ENCODE results near the gene VSIG10L2.
"Not testable (repeated sequence)": the region's sequence is repeated elsewhere in the genome, so short reads cannot be mapped to it uniquely, and the experiment has no call there.

Gene VSIG10L2

GRCh38 chr11:125971618-125972017 lies 25.8 kb downstream of the VSIG10L2 start:
- DNase-seq: no peak

- DNase-seq: no peak
Measured at GRCh38 chr11:125974284-125974683, 28.4 kb downstream of the VSIG10L2 start.

- DNase-seq: no peak
Measured at GRCh38 chr11:125975634-125976033, 29.8 kb downstream of the VSIG10L2 start.

DNA sequence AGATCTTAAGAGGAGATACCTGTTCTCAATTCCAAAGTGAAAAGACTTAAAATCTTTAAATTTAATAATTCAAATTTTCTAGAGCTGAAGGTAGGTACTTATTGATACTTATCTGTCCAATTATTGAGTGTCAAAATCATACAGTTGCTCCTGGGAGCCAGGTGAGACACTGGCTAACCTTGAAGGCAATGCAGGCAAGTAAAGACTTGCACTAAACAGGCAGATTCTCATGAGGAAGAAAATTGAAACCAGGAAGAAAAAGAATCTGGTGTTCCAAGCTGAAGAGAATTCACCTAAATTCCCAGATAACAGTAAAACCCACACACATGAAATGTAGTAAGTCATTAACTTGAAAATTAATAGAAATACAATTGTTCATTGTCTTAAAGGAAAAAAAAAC lies 30.3 kb downstream of the VSIG10L2 start:
- no peak for DNase-seq

DNA sequence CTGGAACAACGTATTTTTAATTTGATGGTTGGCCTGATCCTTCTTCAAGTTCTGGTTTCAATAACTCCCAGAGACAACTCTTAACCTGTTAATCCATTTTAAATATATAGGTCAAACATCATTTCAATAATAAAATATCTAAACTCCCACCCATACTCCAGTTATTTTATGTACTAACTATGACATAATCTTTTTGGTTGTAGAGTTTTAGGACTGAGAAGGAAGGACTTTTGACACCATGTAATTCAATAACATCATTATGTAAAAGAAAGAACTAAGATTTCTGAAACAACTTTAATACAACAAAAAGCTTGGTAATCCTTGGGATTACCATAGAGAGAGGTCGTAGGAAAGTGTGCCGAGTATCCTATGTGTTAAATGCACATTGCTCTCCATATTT lies 31.5 kb downstream of the VSIG10L2 start:
- no peak for DNase-seq

DNA sequence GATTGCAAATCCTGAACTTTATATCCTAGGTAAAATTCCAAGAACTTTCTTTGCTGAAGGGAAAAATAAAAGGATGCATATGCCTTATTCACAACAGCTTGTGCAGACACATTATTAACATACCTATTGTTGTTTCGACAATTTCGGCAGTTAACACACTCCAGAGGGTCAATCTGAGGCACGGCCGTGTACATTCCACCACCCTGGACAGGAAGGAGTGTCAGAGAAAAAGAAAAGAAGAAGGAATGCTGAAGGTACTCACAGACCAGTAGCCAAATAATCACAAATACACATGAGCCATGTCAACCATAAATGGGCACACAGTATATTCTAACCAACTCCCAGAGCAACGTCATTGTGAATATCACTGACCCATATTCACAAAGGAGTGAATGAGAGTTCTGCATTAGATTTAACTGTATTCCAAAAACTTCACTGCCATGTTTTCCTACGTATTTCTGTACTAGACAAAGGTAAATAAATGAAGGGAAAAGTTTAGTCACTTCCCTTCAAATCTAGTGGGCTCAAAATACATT lies 32.4 kb downstream of the VSIG10L2 start:
- no peak for DNase-seq

GRCh38 chr11:125978778-125979407 lies 33.0 kb downstream of the VSIG10L2 start:
- no peak for DNase-seq

GRCh38 chr11:125979511-125979910 lies 33.7 kb downstream of the VSIG10L2 start:
- no peak for DNase-seq

DNA sequence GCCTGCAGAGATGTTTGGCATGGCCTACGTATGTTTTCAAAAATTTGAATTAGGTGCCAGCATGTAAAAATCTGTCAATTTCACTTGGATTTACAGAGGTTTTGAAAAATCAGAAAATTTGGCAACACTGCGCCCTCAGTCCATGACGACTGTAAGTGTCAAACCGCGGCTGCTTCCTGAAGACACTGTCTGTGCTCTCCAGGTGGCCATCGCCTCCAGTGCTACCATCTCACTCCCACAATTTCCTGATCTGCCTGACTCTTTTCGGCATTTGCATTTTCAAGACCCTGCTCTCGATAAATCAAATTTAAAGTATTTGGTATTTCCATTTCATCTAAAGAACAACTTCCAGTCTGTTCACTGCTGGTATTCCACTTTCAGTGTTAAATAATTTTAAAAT lies 34.6 kb downstream of the VSIG10L2 start:
- no peak for DNase-seq

DNA sequence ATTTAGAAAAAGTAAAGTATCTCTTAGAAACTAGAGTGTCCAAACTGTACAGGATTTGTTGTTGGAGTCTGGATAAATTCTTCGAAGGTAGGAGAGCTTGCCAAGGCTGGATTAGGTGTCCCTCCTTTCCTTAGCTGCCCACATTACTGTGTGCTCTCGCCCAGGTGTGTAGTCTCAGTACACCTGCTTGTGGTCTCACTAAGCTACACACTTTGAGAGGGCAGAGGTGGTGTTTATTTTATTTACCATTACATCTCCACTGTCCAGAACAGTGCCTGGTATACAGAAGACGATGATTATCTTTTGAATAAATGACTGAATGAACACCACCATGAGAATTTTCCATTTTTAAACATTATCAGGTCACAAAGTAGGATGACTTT lies 36.5 kb downstream of the VSIG10L2 start:
- no peak for DNase-seq

GRCh38 chr11:125985956-125986355 lies 40.1 kb downstream of the VSIG10L2 start:
- DNase-seq: not testable (repeated sequence)

GRCh38 chr11:125987066-125987641 lies 41.3 kb downstream of the VSIG10L2 start:
- no peak for DNase-seq

- no peak for DNase-seq
Measured at GRCh38 chr11:125990244-125990643, 44.4 kb downstream of the VSIG10L2 start.

DNA sequence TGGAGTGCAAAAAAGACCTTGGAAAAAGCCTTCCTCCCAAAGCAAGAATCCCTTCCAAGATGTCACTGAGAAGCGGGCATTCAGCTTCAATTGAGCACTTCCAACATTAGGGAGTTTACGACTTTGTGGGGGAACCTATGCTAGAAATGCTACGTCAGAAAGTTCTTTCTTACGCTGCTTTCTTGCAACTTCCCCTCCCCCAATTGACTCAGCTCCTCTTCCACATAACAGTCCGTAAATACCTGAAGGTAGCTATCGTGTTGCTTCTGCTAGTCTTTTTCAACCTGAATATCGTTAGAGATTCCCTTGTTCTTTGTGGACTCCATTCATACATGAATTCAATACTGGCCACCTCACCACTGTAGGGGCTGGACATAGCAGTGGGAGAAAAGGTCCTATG lies 47.0 kb downstream of the VSIG10L2 start:
- no peak for DNase-seq

DNA sequence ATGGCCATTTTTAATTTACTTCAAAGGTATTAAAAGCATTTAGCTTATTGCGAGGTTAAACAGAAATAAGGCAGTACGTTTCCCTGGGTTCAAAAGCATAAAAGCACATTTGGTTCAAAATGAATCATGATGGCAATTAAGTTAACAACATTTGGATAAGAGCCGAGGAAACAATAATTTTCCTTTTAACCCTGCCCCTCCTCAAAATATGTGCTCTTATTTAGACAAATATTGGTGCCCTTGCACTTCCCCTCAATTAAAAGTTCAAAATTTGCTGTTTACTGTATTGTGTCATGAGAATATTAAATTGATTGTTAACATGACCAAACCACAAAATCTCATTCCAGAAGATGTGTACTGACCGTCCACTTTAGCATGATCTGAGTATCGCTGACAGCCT lies 48.7 kb downstream of the VSIG10L2 start:
- no peak for DNase-seq

GRCh38 chr11:125995313-125995712 lies 49.5 kb downstream of the VSIG10L2 start:
- DNase-seq: no peak

DNA sequence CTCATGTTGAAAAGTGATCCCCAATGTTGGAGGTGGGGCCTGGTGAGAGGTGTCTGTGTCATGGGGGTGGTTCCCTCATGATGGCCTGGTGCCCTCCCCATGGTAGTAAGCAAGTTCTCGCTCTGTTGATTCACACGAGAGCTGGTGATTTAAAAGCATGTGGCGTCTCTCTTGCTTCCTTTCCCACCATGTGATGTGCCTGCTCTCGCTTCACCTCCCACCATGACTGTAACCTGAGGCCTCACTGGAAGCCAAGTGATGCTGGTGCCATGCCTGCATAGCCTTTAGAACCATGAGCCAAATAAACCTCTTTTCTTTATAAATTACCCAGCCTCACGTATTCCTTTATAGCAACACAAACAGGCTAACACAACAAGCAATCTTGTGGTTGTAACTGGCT lies 52.4 kb downstream of the VSIG10L2 start:
- DNase-seq: no peak

DNA sequence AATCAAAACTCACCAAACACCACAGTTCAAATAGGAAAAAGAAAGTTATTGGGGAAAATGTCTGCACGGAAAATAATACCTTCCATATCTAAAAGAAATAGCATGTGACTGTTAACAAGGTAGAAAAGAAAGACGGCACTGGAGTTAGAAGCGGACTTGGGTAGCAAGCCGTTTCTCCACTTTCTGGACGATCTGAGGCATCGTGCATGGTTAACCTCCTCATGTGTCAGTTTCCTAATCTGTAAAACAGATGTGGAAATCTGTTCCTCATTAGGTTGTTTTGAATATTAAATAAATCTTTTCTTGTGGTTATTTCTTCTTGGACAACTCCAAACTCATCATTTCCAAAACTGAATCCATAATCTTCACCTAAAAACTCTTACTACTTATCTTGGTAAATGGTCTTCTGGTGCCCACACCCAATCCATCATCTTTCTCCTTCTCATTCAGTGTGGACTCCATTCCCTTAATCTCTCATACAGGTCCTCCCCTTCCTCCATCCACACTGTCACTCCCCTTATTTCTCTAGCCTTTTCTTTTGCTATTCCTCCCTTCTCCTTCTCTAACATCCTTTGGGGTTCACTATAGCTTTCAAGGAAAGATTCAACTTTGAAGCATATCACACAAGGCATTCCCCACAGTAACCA lies 53.5 kb downstream of the VSIG10L2 start:
- no peak for DNase-seq

DNA sequence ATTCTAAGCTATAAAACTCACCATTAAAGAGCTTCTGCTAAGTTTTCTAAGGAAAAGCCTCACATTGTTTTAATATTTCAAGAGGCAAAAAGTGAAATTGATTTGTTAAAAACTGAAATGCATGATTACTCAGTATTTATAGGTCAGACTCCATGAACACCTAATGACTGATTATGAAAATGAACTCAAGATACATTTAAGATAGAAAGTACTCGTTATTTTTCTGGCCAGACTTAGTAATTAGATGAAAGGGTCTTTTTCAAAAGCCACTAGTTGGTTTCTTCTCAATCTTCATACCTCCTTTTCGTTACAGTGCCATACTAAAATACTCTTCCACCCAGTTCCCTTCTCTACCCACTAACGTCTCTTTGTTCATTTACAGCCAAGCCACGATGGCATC lies 56.3 kb downstream of the VSIG10L2 start:
- DNase-seq: no peak

Measured in activated CD4-positive, alpha-beta T cell treated with anti-CD3 and anti-CD28 coated beads, Interleukin-2, amount 50 U/mL, for 1 hour (primary cell).